IMR-90 (cell line): ENCODE data around the gene GSTT2.
"Not testable (repeated sequence)": the region's sequence is repeated elsewhere in the genome, so short reads cannot be mapped to it uniquely, and the experiment has no call there.

ENCODE experiments used
- CEBPB ChIP-seq: IDR thresholded peaks from 2 replicates; pipeline ENCODE4 v1.6.1; 2012; ENCODE audit warnings: low read depth, low read length, improper control_type of control experiment
- CHD1 ChIP-seq: IDR thresholded peaks from 2 replicates; pipeline ENCODE4 v1.6.1; 2012; ENCODE audit warnings: low read depth, low read length, improper control_type of control experiment
- FOS ChIP-seq: fragments of 150-350 bp; IDR thresholded peaks from 2 replicates; pipeline ENCODE4 v1.6.1; 2016; ENCODE audit warnings: low read depth, low read length
- MAFK ChIP-seq: IDR thresholded peaks from 2 replicates; pipeline ENCODE4 v1.6.1; 2012; ENCODE audit warnings: low read depth, low read length, improper control_type of control experiment
- MAZ ChIP-seq: IDR thresholded peaks from 2 replicates; pipeline ENCODE4 v1.6.1; 2012; ENCODE audit warnings: low read depth, mild to moderate bottlenecking, low read length, improper control_type of control experiment, moderate library complexity, borderline replicate concordance
- MXI1 ChIP-seq: IDR thresholded peaks from 2 replicates; pipeline ENCODE4 v1.6.1; 2012; ENCODE audit warnings: low read depth, mild to moderate bottlenecking, low read length, moderate library complexity, borderline replicate concordance
- NFE2L2 ChIP-seq: fragments of 150-350 bp; IDR thresholded peaks from 2 replicates; pipeline ENCODE4 v1.6.1; 2016; ENCODE audit warnings: low read depth, mild to moderate bottlenecking, low read length
- POLR2A ChIP-seq: IDR thresholded peaks from 2 replicates; pipeline ENCODE4 v1.6.1; 2012; ENCODE audit warnings: mild to moderate bottlenecking, low read depth, low read length
- RAD21 ChIP-seq: IDR thresholded peaks from 2 replicates; pipeline ENCODE4 v1.6.1; 2012; ENCODE audit warnings: low read length, improper control_type of control experiment
- RFX5 ChIP-seq: IDR thresholded peaks from 2 replicates; pipeline ENCODE4 v1.8.0; 2012; ENCODE audit warnings: low read depth, mild to moderate bottlenecking, low read length, moderate library complexity
- SMC3 ChIP-seq: fragments of 150-350 bp; IDR thresholded peaks from 2 replicates; pipeline ENCODE4 v1.6.1; 2016; ENCODE audit warnings: low read depth, mild to moderate bottlenecking, antibody characterized with exemption, low read length, moderate library complexity
- TF ChIP-seq, protein P1 (sequence below): conservative IDR thresholded peaks from 2 replicates; pipeline ENCODE4 v1.5.1; 2012; ENCODE audit warnings: mild to moderate bottlenecking, low read depth, low read length, improper control_type of control experiment
- TF ChIP-seq, protein P2 (sequence below): fragments of 150-350 bp; IDR thresholded peaks from 2 replicates; pipeline ENCODE4 v1.6.1; 2017; ENCODE audit warnings: mild to moderate bottlenecking, antibody characterized with exemption, low read length, low read depth
- TF ChIP-seq, protein P3 (sequence below): fragments of 150-350 bp; IDR thresholded peaks from 2 replicates; pipeline ENCODE4 v1.6.1; 2016; ENCODE audit warnings: low read depth, mild to moderate bottlenecking, low read length, moderate library complexity, borderline replicate concordance

DNA sequence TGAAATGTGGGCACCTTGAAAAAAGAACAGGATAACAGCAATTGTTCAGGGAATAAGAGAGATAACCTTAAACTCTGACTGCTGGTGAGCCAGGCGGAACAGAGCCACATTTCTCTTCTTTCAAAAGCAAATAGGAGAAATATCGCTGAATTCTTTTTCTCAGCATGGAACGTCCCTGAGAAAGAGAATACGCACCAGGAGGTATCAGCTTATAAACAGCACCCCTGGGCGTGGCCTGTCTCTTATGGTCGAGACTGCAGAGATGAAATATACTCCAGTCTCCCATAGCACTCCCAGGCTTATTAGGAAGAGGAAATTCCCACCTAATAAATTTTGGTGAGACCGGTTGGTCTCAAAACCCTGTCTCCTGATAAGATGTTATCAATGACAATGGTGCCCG, 24.0 kb upstream of the GSTT2 start:
- not testable (repeated sequence) for TF ChIP-seq POLR2A, CEBPB, MAZ, RFX5, RAD21, FOS, NFE2L2, MXI1, SMC3, CHD1, MAFK
- TF ChIP-seq, protein P1, sequence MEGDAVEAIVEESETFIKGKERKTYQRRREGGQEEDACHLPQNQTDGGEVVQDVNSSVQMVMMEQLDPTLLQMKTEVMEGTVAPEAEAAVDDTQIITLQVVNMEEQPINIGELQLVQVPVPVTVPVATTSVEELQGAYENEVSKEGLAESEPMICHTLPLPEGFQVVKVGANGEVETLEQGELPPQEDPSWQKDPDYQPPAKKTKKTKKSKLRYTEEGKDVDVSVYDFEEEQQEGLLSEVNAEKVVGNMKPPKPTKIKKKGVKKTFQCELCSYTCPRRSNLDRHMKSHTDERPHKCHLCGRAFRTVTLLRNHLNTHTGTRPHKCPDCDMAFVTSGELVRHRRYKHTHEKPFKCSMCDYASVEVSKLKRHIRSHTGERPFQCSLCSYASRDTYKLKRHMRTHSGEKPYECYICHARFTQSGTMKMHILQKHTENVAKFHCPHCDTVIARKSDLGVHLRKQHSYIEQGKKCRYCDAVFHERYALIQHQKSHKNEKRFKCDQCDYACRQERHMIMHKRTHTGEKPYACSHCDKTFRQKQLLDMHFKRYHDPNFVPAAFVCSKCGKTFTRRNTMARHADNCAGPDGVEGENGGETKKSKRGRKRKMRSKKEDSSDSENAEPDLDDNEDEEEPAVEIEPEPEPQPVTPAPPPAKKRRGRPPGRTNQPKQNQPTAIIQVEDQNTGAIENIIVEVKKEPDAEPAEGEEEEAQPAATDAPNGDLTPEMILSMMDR, result not testable (repeated sequence)
- TF ChIP-seq, protein P2, sequence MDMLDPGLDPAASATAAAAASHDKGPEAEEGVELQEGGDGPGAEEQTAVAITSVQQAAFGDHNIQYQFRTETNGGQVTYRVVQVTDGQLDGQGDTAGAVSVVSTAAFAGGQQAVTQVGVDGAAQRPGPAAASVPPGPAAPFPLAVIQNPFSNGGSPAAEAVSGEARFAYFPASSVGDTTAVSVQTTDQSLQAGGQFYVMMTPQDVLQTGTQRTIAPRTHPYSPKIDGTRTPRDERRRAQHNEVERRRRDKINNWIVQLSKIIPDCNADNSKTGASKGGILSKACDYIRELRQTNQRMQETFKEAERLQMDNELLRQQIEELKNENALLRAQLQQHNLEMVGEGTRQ, result not testable (repeated sequence)
- TF ChIP-seq, protein P3, sequence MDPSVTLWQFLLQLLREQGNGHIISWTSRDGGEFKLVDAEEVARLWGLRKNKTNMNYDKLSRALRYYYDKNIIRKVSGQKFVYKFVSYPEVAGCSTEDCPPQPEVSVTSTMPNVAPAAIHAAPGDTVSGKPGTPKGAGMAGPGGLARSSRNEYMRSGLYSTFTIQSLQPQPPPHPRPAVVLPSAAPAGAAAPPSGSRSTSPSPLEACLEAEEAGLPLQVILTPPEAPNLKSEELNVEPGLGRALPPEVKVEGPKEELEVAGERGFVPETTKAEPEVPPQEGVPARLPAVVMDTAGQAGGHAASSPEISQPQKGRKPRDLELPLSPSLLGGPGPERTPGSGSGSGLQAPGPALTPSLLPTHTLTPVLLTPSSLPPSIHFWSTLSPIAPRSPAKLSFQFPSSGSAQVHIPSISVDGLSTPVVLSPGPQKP, result not testable (repeated sequence)
